GM20000 (cell line): Measurements from ENCODE around the gene RHBDF2.
A peak's percentile ranks its signal among the peaks of the same experiment; 100 is the strongest.

Experiments used
- DNase-seq: peaks from one replicate; pipeline ENCODE4 v3.0.0; 2012; ENCODE audit warnings: low spot score
- TF ChIP-seq, protein P1 (sequence below): IDR thresholded peaks from 2 replicates; pipeline ENCODE4 v1.5.1; 2012; ENCODE audit warnings: mild to moderate bottlenecking, control low read depth; ENCODE audit errors: extremely low read depth, missing control alignments

RHBDF2 gene

DNA sequence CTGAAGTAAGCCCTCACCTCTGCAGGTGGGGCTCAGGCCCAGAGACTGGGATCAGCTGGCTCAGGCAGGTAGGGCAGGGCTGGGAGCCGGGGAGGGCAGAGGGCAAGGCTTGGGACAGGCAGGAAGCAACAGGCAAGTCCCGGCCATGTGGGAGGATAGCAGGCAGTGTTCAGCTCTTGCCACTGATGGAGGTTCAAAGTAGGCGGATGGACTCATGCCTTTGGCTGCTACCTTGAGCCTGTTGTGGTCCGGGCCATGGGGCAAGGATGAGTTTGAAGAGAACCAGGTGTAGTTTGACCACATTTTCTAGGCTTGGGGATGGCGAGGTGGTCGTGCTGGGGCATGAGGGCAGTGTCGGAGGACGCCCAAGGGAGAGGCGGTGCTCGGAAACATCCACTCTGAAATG, 41.3 kb upstream of the RHBDF2 start:
- TF ChIP-seq, protein P1, sequence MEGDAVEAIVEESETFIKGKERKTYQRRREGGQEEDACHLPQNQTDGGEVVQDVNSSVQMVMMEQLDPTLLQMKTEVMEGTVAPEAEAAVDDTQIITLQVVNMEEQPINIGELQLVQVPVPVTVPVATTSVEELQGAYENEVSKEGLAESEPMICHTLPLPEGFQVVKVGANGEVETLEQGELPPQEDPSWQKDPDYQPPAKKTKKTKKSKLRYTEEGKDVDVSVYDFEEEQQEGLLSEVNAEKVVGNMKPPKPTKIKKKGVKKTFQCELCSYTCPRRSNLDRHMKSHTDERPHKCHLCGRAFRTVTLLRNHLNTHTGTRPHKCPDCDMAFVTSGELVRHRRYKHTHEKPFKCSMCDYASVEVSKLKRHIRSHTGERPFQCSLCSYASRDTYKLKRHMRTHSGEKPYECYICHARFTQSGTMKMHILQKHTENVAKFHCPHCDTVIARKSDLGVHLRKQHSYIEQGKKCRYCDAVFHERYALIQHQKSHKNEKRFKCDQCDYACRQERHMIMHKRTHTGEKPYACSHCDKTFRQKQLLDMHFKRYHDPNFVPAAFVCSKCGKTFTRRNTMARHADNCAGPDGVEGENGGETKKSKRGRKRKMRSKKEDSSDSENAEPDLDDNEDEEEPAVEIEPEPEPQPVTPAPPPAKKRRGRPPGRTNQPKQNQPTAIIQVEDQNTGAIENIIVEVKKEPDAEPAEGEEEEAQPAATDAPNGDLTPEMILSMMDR, result no peak
- no peak for DNase-seq

DNA sequence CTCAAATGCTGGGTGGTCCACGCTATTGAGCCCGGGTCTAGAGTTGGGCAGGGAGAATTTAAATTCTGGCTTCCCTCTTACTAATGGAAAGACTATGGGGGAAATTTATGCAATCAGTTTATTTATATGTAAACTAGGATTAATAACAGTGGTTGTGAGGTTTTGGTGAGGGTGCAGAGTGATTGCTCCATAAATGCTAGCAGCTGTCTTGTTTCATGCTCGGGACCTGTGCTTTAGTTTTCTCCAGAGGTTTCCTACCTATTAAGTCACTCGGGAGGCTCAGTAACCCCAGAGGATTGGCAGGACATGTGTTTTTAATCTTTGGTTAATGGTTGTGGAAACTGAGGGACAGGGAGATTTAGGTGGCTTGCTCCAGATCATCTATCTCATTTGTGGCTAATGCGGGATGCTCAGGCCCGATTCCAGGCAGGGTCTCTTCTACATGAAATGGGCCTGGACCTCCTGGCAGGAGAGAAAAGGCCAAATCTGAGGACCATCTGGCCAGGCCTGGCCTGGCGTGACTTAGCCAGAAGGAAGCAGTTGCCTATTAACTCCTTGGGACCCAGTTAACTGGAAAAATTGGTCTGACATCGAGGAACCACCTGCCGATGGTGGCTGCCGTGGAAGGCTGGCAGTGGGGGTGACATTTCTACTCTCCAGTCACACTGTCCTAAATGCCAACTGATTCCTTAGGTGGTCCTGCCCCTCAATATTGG, 40.7 kb upstream of the RHBDF2 start:
- no peak for DNase-seq
- TF ChIP-seq, protein P1, result no peak

DNA sequence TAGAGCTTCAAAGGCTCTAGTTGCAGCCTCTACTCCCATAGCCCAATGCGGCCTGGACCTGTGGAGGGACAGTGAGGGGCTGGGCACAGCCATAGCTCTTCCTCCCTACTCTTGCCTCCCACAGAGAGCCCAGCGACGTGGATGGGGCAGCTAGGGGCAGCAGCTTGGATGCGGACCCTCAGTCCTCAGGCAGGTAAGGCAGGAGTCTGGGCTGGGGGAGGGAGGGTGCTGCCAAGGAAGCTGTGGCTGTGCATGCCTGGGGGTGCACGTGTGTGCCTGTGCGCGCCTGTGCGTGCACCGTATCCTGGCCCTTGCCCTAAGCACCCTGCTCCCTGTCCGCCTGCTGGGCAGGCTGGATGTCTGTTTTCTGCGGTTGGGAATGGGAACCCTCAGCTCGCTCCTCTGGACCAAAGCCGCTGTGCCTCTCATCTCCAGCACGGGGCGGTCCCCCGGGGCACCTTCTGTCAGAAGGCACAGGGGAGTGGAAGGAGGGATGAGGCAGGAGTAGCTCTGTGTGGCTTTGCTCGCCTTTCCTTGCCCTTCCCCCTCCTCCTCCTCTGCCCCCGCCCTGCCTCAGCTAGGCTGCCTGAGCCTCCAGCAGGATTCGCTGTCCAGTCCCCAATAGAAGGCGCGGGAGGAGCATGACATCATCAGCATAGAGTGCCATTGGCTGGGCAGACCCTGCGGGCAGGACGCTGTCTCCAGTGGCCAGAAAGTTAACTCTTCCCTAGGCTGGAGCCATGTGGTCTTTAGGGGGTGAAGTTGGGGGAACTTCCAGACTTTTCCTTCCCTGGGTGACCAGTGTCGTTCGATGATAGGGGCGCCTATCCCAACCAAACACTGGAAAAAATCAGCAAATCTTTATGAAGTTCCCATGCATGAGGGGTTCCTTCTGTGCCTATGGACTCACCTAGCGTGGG, 39.4 kb upstream of the RHBDF2 start:
- DNase-seq, result peak; percentile 84
- TF ChIP-seq, protein P1, result no peak

DNA sequence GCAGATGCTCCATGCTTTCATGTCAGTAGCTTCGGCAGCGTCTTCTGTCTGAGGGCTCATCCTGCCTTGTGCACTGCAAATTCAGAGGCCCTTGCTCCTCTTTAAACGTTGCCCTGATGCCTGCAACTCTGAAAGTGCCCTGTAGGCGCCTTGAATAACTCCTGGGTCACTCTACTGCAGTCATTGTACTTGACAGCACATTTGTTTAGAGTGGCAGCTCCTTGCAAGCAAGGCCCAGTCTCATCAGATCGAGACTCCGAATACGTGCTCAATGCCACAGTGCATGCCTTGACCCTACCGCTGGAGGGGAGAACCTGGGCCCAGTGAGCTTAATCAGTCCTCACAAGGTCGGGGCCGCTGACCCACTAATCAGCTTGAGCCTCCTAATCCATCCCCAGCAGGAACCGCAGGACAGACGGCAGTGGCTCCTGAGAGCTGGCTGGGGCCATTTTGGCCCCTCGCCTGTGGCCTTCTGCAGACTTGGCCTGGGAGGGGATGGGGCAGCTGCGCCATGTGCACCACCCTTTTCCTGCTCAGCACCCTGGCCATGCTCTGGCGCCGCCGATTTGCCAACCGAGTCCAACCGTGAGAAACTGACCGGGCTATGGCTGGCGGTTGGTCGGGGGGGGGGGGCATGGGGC, 38.5 kb upstream of the RHBDF2 start, which contains the start of gene PRCD:
Gene PRCD, plus strand, starts transcription at position 414 of the 641 bp plus-strand sequence. Its CDS starts 98 bp downstream, at position 512.
- no peak for DNase-seq
- TF ChIP-seq, protein P1, result no peak

DNA sequence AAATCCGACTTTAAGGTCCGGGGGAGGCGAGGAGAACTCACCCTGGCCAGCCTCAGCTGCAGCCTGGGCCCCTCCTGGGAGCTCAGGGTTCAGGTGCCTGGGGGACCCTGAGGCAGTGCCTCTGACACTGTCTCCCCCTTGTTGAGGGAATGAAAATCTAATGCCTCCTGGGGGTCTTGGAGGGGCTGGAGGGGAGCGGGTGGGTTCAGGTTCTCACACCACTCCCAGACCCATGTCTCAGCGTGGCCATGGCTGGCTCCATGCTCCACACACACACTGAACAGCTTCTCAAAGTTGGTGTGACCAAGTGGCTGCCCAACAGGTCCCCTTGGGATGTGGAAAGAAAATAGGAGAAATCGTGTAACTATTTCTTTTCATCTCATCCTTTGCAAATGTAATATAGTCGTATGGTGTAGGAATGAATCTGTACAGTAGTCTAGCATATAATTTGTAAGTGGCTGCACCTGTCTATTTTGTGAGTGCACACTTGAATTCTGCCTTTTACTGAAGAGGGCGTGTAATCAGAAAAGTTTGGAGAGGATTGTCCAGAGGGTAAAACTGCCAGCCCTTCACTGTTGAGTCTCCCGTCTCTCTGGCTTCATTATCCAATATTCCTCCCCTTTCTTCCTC, 37.8 kb upstream of the RHBDF2 start:
- DNase-seq, result no peak
- TF ChIP-seq, protein P1, result no peak

DNA sequence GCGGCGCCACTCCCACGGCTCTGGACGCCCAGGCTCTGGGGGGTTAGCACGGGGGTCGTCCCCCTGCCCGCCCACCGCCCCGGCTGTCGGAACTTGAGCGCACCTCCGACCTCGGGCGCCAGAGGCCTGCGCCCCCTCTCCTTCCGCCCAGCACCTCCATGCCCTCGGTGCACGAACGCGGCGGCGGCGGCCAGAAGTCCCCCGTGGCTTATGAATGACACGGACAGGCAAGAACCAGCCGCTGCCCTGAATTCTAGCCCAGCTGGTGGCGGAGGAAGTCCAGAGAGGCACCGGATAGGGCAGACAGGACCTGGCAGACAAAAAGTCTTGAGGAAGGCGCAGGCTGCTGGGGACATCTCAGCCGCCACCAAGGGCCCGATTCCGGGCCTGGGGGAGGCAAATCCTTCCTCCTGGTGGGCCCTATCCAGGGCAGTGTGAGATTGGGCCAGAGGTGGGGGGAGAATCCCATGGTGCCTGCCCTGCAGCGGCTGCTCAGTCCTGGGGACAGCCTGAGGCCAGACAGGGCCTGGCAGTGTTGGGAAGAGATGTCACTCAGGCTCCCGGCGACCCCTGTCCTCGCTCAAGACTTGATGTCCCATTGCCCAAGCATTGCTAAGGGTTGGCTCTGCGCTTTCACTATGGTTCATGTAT, 37.2 kb upstream of the RHBDF2 start:
- TF ChIP-seq, protein P1, result no peak
- DNase-seq, result no peak
